GM19023 (cell line): ENCODE measurements around the gene HIF1AN.

Experiments
- ATAC-seq: cut with Tn5 transposase; IDR thresholded peaks from one replicate; pipeline ENCODE4 v1.9.1; 2021; ENCODE audit warnings: mild to moderate bottlenecking, moderate library complexity; ENCODE audit not compliant: unreplicated experiment

HIF1AN gene

GRCh38 chr10:100535715-100536353, at the start of gene HIF1AN:
TSS of gene HIF1AN (plus strand) at chr10:100535943. CDS start at chr10:100535959, 16 bp downstream.
- peak; percentile 98 for ATAC-seq

- no peak for ATAC-seq
Measured at GRCh38 chr10:100487529-100487928, 48.2 kb upstream of the HIF1AN start.

DNA sequence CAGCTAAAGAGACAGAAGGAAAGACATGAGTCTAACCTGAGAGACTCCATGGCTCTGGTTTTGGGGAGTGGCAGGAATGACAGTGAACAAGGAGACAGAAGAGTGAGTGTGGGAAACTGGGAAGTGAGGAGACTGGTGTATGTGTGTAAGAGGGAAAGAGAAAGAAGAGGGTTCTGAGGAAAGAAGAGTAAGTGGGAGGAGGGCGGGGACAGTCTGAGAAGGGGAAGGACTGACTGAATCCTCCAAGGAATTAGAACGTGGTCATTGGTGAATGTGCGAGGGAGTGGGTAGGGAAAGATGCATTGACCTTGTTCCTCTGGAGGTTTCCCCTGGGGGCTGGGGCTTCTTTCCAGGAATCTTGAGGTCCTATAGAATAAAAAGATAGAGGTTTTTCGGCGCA, 46.3 kb upstream of the HIF1AN start:
- ATAC-seq = no peak

- ATAC-seq = no peak
Measured at GRCh38 chr10:100490531-100490930, 45.2 kb upstream of the HIF1AN start.

GRCh38 chr10:100496567-100496966, 39.2 kb upstream of the HIF1AN start:
- no peak for ATAC-seq

GRCh38 chr10:100498059-100498458, 37.7 kb upstream of the HIF1AN start:
- no peak for ATAC-seq

DNA sequence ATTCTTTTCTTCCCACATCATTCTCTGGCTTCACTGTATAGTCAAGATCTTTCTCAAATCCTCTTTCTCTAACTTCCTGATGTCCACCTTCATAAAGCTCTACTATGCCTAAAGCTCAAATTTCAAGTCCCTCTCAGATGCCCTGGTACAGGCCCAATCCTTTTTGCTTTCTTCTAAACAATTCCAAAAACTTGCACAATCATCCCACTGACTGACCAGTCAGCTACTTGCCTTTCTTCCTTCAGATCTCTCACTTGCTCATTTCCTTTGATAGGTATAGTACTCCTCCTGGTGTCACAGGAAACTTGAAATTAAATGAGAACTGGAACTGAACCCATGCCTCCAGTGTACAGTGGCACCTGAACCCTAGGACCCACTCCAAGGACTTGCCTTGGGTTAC, 34.3 kb upstream of the HIF1AN start:
- ATAC-seq = no peak

GRCh38 chr10:100502926-100503494, 32.7 kb upstream of the HIF1AN start:
- no peak for ATAC-seq

- ATAC-seq = no peak
Measured at GRCh38 chr10:100504096-100504495, 31.6 kb upstream of the HIF1AN start.

DNA sequence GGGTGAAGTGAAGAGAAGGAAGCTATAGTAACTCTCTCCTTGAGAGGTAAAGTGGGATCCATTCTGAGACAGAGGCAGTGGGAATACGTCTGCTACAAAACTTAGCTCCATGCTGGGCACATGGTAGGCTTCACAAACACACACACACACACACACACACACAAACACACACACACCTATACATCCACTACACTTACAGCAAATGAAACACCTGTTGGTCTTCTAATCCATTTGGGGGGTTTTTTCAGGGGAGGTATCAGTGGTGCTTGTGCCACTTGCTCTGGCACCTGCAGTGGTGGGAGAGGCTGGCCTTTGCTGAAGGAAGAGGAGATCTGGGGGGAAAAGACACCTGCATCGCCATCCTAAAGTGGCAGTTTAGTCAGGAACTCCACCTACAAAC, 30.6 kb upstream of the HIF1AN start:
- no peak for ATAC-seq

DNA sequence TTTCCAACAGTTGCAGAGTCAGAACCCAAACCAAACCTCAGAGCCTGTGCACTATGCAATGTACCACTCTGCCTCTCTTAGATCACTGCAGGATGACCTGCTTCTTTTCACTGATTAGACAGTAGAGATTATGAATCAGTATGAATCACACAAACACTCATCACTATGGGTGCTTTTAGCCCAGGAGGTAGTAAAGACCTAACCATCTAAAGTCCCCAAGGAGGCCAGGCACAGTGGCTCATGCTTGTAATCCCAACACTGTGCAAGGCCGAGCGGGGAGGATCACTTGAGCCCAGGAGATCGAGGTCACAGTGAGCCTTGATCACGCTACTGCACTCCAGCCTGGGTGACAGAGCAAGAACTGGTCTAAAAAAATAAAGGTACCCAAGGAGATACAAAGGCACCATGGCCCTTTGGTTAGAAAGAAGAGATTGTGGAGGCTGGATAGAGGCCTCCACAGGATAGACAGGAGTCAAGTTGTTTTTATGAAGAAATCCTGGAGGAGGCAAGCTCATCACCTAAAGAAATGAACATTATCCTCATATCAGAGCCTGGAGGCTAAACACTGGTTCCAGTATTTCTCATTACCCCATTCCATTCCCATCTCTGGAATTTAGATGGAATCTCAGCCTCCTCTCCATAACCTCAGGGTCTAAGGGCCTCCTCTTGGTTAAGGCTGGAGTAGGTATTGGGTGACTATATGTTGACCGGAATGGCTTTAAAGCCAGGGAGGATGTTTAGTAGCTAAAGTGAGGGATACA, 29.0 kb upstream of the HIF1AN start:
- no peak for ATAC-seq

GRCh38 chr10:100507357-100507732, 28.4 kb upstream of the HIF1AN start:
- ATAC-seq = no peak

- no peak for ATAC-seq
Measured at GRCh38 chr10:100508266-100508665, 27.5 kb upstream of the HIF1AN start.

- no peak for ATAC-seq
Measured at GRCh38 chr10:100508691-100509150, 27.0 kb upstream of the HIF1AN start.

DNA sequence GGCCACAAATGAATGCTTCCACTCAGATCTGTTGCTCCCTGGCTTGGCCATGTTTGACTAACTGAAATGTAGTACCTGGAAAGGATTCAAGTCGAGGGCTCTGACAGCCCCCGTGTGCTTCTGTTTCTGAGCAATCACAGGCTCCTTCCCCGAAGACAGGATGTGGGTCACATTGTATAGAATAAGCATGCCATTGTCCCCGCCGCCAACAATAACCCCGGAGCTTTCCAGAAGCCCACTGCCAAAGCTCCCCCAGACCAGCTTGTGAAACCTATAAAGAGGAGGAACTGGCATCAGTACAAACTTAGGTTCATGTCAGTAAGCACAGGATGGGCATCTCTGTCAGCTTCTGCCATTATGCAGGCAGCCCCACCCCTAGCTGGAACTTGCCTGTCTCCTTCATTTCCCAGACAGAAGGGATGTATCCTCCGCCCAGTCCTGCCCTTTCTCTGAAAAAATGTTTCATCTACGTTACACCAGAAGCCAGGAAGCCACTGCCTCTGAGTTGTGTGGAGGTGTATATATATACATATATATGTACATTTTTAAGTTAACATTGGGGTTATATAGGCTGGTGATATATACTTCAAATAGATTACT, 26.4 kb upstream of the HIF1AN start:
- ATAC-seq = no peak

DNA sequence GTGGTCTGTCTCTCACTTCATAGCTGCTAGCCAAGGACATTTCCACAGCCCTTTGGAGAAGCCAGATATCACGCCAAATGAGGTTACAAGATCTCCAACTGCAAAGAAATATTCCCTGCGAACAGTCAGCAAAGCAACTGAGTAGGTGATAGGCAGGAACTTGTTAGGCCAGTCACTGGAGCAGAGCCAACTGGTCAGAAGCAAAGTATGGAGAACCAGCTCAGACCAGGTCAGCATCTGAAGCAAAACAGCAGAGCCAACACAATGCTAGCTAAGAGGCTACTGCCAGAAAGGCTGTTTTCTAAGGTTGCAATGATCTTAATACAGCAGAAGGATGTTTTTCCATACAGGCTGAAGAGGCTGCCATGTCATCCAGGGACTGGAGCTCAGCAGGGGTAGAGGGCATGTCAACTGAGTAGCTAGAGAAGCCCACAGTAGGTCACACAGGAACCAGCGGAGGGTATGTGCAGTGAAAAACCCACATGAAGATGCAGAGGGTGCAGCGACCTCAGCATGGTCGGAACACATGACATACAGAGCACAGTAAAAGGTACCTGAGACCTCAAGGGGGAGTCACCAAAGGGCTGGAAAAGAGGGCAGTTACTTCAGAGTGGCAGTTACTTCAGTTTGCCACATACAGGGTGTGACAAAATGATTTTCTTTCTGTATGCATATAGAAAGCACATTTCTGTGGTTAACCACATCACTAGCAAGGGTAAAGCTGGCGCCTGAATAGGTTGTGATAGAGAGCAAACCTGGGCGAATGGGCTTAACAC, 25.0 kb upstream of the HIF1AN start:
- no peak for ATAC-seq

DNA sequence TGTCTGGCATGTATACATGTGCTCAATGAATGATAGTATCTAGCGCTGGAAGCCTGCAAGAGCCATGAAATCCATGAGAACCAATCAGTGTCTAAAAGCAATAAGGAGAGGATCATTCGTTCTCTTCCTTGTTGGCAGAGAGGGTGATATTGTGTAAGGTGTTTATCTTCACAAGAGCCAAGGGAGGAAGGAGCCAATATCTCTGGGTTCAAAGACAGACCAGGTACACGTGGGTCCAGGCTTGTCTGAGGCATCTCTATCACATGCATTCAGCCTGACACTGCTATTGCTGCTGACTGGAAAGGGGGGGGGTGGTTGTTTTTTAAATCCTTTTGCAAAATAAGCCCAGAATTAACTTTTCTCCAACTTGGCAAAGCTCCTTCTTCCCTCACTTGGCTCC, 20.1 kb upstream of the HIF1AN start:
- ATAC-seq = no peak

DNA sequence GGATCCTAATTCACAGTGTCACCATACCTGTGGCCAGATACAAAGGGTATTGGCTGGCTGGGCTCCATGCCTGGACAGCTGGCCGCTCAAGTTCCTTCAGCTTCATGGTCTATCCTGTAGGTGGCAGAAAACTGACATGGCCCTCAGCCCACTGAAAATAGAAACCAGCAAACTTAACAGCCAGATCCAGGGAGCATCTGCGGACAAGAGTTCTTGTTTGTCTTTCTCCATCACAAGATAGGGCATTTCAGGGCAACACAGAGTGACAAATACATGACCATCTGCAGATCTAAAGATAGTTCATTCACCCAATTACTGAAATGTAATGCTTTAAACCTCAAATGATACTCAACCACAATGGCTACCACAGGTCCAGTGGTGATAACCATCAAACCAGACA, 18.9 kb upstream of the HIF1AN start:
- ATAC-seq = no peak

DNA sequence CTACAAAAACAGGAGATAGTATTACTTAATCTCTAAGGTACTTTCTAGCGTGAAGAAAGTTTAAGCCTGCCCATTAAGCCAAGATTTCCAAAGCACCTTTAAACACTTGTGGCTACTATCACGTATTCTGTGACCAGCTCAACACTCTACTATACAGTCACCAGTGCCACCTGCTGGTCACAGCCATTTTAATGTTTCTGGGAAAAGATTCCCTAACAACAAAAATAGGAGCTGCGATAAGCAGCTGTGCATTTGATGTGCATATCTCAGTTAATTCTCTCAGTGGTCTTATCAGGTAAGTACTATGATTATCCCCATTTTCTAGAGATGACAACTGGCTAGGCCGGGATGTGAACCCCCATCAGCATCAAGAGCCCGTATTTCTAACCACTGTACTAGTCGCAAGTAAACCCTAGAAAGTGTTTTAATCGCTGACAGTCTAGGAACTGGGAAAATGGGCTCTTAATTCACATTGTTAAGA, 16.9 kb upstream of the HIF1AN start:
- no peak for ATAC-seq

DNA sequence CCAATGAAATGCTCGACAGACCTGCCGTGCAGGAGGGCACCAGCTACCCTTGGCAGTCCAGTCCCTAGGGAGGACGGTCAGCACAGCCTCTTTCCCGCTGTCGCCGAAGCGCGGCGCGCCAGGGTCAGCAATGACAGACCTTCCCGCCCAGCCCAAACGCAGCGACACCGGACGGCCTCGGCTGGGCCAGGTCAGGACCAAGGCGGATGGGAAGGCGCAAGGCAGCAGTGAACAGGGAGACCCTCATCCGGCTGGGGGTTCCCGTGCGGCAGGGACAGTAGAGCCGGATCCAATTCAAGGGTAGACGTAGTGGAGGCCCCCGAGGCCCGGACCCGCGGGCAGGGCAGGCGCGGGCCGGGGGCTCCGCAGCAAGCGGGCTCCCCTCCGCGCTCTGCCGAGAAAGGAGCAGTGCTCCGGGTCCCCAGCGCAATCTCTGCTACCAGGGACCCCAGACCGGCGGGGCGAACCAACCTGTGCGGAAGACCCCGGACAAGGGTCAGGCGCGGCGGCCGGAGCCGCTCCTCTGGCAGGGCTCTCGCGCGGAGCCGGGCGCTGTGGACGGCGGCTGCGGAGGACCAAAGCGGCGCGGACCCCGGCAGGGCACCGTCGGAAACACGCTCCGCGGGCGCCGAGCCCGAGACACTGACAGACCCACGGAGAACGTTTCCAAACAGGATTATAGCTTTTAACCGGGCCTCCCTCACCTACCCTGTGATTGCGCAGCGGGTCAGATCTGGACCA, 16.3 kb upstream of the HIF1AN start, which contains the start of gene SEC31B:
Gene SEC31B, minus strand, starts transcription at position 551 of the 741 bp plus-strand sequence. CDS start 2,909 bp downstream, outside the sequence.
- ATAC-seq = no peak
